GM18517 (cell line): Measurements from ENCODE around the gene RAMAC.
"Not testable (repeated sequence)": the region's sequence is repeated elsewhere in the genome, so short reads cannot be mapped to it uniquely, and the experiment has no call there.

Experiments
- ATAC-seq: cut with Tn5 transposase; IDR thresholded peaks from one replicate; pipeline ENCODE4 v1.9.1; 2021; ENCODE audit warnings: mild to moderate bottlenecking, moderate library complexity; ENCODE audit not compliant: unreplicated experiment

The RAMAC gene

GRCh38 chr15:83012076-83012426, 26.0 kb downstream of the RAMAC start:
- ATAC-seq, result no peak

- no peak for ATAC-seq
These were observed 26.6 kb downstream of the RAMAC start for GRCh38 chr15:83012636-83013035.

- ATAC-seq, result no peak
These were observed 28.2 kb downstream of the RAMAC start for GRCh38 chr15:83014205-83014653.

- ATAC-seq, result no peak
These were observed 29.4 kb downstream of the RAMAC start for GRCh38 chr15:83015361-83015760.

GRCh38 chr15:83016906-83017305, 30.9 kb downstream of the RAMAC start:
- ATAC-seq, result no peak

GRCh38 chr15:83018436-83018835, 32.4 kb downstream of the RAMAC start:
- no peak for ATAC-seq

GRCh38 chr15:83030021-83030420, 44.0 kb downstream of the RAMAC start:
- ATAC-seq, result no peak

GRCh38 chr15:83031234-83031633, 45.2 kb downstream of the RAMAC start:
- ATAC-seq, result not testable (repeated sequence)

- ATAC-seq, result no peak
These were observed 50.2 kb downstream of the RAMAC start for GRCh38 chr15:83036253-83036652.

GRCh38 chr15:83039206-83039605, 53.2 kb downstream of the RAMAC start:
- no peak for ATAC-seq
